Measurements from ENCODE around the gene SLC25A12. TPM values are rescaled to one million over a fixed set of nuclear protein-coding genes. Genes with fewer than 3 reads are reported as not detected.

SLC25A12 gene
- total and polyA plus RNA-seq, 2 of the 13 experiments (the other 11 are each of a cell fraction or from before 2014, with no cell fraction given), result 8.1 to 15.9 TPM

GRCh38 chr2:171791361-171791760 is 102.7 kb downstream of the SLC25A12 start:
- Histone ChIP-seq H4K20me1 (ENCODE audit: insufficient read depth, low read length) (no peaks in the 10 kb centered on the region), H3K27me3 (ENCODE audit: control insufficient read depth in 1 of 2, insufficient read depth in 2 of 2, low read length in 2 of 2) (no peaks in the 10 kb centered on the region), H2AFZ (ENCODE audit: low read length) (no peak overlapping the region), H3K79me2 (ENCODE audit: insufficient read depth, low read length) (no peaks in the 10 kb centered on the region), H3K9ac (ENCODE audit: insufficient read depth, low read depth, low read length) (no peak overlapping the region), H3K9me3 (ENCODE audit: low read length) (no peaks in the 10 kb centered on the region), H3K4me3 (replicated peaks in 1 of 3; ENCODE audit: insufficient read depth in 1 of 3, low read depth in 2 of 3, low read length in 3 of 3) (no peak overlapping the region), H3K4me1 (ENCODE audit: insufficient read depth, low read length) (peaks cover 50% of the 10 kb centered on the region), H3K4me2 (ENCODE audit: low read depth, low read length) (no peak overlapping the region), H3K36me3 (replicated peaks in 1 of 2; ENCODE audit: control insufficient read depth in 1 of 2, insufficient read depth in 2 of 2, low read length in 2 of 2) (0 out of 5 replicates have a peak, but pooled peaks cover 1 to 2% of the 10 kb centered on the region in 2 experiments), H3K27ac (ENCODE audit: extremely low read length, insufficient read depth, low read length) (no peak overlapping the region)
- DNase-seq (ENCODE audit: low spot score) (no peak), ATAC-seq (no peak), FAIRE-seq (no peak)
- WGBS (ENCODE audit: low lambda C conversion rate), result 96% methylated on average over 4 of the region's 4 CpGs
- intact Hi-C loops (cut with micrococcal nuclease; ENCODE audit: unreplicated experiment) (no loop called here), in situ Hi-C loops (cut with HindIII; ENCODE audit: extremely low pct_ligation_motif_present, low pct_unique_long_range_greater_than_20kb) (loop anchor here (10.0 kb wide), 1 partner anchor 313 kb away; the partner anchor contains the start of gene DLX2)
- CTCF ChIA-PET (ENCODE audit: low intra/inter-chr PET ratio, low total read pairs), result no interaction called here
- BruUV-seq (replicated peaks), result no TSS peak
- POLR2A ChIA-PET, result interaction anchor here (0.7 kb wide), 1 partner anchor 305 kb away, joined by 3 read pairs; no protein-coding TSS in a partner anchor
- TF ChIP-seq CBFB (CRISPR knock-in tag; IDR thresholded peaks at IDR 0.05), result no peak
- TF ChIP-seq, protein P1, sequence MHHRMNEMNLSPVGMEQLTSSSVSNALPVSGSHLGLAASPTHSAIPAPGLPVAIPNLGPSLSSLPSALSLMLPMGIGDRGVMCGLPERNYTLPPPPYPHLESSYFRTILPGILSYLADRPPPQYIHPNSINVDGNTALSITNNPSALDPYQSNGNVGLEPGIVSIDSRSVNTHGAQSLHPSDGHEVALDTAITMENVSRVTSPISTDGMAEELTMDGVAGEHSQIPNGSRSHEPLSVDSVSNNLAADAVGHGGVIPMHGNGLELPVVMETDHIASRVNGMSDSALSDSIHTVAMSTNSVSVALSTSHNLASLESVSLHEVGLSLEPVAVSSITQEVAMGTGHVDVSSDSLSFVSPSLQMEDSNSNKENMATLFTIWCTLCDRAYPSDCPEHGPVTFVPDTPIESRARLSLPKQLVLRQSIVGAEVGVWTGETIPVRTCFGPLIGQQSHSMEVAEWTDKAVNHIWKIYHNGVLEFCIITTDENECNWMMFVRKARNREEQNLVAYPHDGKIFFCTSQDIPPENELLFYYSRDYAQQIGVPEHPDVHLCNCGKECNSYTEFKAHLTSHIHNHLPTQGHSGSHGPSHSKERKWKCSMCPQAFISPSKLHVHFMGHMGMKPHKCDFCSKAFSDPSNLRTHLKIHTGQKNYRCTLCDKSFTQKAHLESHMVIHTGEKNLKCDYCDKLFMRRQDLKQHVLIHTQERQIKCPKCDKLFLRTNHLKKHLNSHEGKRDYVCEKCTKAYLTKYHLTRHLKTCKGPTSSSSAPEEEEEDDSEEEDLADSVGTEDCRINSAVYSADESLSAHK (CRISPR knock-in tag; IDR thresholded peaks at IDR 0.05; ENCODE audit: borderline replicate concordance), result no peak
- no peak for TF ChIP-seq PLRG1 (conservative IDR thresholded peaks at IDR 0.05)
- TF ChIP-seq PBX2 (CRISPR knock-in tag; IDR thresholded peaks at IDR 0.05), result no peak
- no peak for TF ChIP-seq KLF12 (CRISPR knock-in tag; IDR thresholded peaks at IDR 0.05; ENCODE audit: borderline replicate concordance)
- TF ChIP-seq, protein P2, sequence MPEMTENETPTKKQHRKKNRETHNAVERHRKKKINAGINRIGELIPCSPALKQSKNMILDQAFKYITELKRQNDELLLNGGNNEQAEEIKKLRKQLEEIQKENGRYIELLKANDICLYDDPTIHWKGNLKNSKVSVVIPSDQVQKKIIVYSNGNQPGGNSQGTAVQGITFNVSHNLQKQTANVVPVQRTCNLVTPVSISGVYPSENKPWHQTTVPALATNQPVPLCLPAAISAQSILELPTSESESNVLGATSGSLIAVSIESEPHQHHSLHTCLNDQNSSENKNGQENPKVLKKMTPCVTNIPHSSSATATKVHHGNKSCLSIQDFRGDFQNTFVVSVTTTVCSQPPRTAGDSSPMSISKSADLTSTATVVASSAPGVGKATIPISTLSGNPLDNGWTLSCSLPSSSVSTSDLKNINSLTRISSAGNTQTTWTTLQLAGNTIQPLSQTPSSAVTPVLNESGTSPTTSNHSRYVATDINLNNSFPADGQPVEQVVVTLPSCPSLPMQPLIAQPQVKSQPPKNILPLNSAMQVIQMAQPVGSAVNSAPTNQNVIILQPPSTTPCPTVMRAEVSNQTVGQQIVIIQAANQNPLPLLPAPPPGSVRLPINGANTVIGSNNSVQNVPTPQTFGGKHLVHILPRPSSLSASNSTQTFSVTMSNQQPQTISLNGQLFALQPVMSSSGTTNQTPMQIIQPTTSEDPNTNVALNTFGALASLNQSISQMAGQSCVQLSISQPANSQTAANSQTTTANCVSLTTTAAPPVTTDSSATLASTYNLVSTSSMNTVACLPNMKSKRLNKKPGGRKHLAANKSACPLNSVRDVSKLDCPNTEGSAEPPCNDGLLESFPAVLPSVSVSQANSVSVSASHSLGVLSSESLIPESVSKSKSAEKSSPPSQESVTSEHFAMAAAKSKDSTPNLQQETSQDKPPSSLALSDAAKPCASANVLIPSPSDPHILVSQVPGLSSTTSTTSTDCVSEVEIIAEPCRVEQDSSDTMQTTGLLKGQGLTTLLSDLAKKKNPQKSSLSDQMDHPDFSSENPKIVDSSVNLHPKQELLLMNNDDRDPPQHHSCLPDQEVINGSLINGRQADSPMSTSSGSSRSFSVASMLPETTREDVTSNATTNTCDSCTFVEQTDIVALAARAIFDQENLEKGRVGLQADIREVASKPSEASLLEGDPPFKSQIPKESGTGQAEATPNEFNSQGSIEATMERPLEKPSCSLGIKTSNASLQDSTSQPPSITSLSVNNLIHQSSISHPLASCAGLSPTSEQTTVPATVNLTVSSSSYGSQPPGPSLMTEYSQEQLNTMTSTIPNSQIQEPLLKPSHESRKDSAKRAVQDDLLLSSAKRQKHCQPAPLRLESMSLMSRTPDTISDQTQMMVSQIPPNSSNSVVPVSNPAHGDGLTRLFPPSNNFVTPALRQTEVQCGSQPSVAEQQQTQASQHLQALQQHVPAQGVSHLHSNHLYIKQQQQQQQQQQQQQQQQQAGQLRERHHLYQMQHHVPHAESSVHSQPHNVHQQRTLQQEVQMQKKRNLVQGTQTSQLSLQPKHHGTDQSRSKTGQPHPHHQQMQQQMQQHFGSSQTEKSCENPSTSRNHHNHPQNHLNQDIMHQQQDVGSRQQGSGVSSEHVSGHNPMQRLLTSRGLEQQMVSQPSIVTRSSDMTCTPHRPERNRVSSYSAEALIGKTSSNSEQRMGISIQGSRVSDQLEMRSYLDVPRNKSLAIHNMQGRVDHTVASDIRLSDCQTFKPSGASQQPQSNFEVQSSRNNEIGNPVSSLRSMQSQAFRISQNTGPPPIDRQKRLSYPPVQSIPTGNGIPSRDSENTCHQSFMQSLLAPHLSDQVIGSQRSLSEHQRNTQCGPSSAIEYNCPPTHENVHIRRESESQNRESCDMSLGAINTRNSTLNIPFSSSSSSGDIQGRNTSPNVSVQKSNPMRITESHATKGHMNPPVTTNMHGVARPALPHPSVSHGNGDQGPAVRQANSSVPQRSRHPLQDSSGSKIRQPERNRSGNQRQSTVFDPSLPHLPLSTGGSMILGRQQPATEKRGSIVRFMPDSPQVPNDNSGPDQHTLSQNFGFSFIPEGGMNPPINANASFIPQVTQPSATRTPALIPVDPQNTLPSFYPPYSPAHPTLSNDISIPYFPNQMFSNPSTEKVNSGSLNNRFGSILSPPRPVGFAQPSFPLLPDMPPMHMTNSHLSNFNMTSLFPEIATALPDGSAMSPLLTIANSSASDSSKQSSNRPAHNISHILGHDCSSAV (CRISPR knock-in tag; IDR thresholded peaks at IDR 0.05; ENCODE audit: borderline replicate concordance), result no peak
- no peak for TF ChIP-seq FOXA1 (IDR thresholded peaks at IDR 0.05)
- no peak for TF ChIP-seq FOXA1 (CRISPR knock-in tag; IDR thresholded peaks at IDR 0.05)
- TF ChIP-seq ZNF230 (CRISPR knock-in tag; IDR thresholded peaks at IDR 0.05), result no peak
- TF ChIP-seq ZFP37 (CRISPR knock-in tag; IDR thresholded peaks at IDR 0.05; ENCODE audit: borderline replicate concordance), result no peak
- no peak for TF ChIP-seq GTF3A (CRISPR knock-in tag; conservative IDR thresholded peaks at IDR 0.05)
- no peak for TF ChIP-seq NKX3-1 (CRISPR knock-in tag; IDR thresholded peaks at IDR 0.05)
- TF ChIP-seq ZNF564 (CRISPR knock-in tag; IDR thresholded peaks at IDR 0.05), result no peak
